ENCODE measurements around the gene ZNF768.

ZNF768 gene

DNA sequence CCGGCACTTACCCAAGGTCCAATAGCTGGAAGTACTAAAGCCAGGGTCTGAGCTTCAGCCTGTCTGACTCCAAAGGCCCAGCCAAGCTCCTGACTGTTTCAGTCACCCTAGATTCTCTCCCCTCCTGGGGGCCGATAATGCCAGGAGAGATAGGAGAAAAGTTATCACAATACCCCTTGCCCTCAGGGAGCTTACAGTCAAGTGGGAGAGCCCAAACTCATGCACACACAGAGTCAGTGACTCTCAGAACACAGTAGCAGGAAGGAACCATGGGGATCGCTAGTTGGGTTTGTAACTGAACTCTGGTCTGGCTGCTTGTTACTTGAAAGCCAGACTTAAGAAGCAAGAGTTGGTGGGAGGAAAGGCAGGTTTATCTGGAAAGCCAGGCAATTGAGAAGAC, 14.9 kb downstream of the ZNF768 start:
- no peak overlapping the region for H2BK15ac ChIP-seq (replicated peaks; ENCODE audit: low read depth)
- H3K56ac ChIP-seq (ENCODE audit: low read length) = no peak overlapping the region
- no peaks in the 10 kb centered on the region for H3K79me2 ChIP-seq (ENCODE audit: control insufficient read depth, insufficient read depth, low read length)
- no peak overlapping the region for H3K4ac ChIP-seq (ENCODE audit: low read depth, low read length)
- H3K27ac ChIP-seq (ENCODE audit: low read depth, low read length) = no peak overlapping the region
- no peaks in the 10 kb centered on the region for H3K36me3 ChIP-seq (ENCODE audit: control insufficient read depth, insufficient read depth, low read length)
- DNase-seq = no peak
- no peak overlapping the region for H2AK5ac ChIP-seq (ENCODE audit: low read length)
- no peaks in the 10 kb centered on the region for H3K79me1 ChIP-seq (ENCODE audit: low read length)
- H3K18ac ChIP-seq (ENCODE audit: low read length) = no peak overlapping the region
- H2BK5ac ChIP-seq (ENCODE audit: low read length) = no peak overlapping the region
- no peak overlapping the region for H3K4me2 ChIP-seq (ENCODE audit: low read length)
- no peak overlapping the region for H2BK120ac ChIP-seq (ENCODE audit: low read depth, low read length)
- H3K9ac ChIP-seq (ENCODE audit: low read length) = no peak overlapping the region
- no CpG with 5 or more reads among the region's 3 CpGs for WGBS (ENCODE audit: extremely low coverage, insufficient coverage, low lambda C conversion rate)
- H3K4me1 ChIP-seq (ENCODE audit: control insufficient read depth, low read depth, low read length) = no peaks in the 10 kb centered on the region
- no peak overlapping the region for H4K5ac ChIP-seq (ENCODE audit: low read length)
- no peak overlapping the region for H4K8ac ChIP-seq (ENCODE audit: low read depth, low read length)
- no peak overlapping the region for H3K23ac ChIP-seq (ENCODE audit: low read length)
- H3K27me3 ChIP-seq (ENCODE audit: insufficient read depth, low read length, poor library complexity) = no peaks in the 10 kb centered on the region
- H3K4me3 ChIP-seq (ENCODE audit: low read length) = no peak overlapping the region

DNA sequence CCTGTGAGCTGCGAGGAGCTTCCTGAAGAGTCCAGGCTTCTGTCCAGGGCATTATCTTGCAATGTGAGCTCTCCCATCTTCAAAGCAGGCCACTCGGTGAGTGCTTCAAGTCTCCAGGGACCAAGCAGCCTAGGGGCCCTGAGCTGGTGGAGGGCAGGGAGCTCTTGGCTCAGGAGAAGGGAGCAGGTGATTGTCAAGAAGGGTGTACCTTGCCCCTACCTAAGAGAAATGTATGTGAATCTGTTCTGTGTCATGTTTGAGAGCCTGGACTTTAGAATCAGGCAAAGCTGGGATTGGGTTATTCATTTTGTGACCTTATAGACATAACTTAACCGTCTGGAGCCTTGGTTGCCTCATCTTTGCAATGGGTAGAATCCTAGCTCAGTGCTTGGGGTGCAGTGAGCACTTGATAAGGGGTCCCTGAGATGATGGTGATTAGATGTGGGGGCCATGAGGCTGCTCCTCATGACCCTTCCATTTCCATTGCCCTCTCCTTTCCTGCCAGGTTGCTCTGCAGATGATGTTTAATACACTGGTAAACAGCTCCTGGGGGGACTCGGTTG, 15.9 kb downstream of the ZNF768 start:
- Histone ChIP-seq H3K56ac (ENCODE audit: low read length) (no peak overlapping the region), H2BK5ac (ENCODE audit: low read length) (no peak overlapping the region), H3K79me2 (ENCODE audit: control insufficient read depth, insufficient read depth, low read length) (no peaks in the 10 kb centered on the region), H3K9ac (ENCODE audit: low read length) (no peak overlapping the region), H3K4me1 (ENCODE audit: control insufficient read depth, low read depth, low read length) (no peaks in the 10 kb centered on the region), H3K27ac (ENCODE audit: low read depth, low read length) (no peak overlapping the region), H3K79me1 (ENCODE audit: low read length) (no peaks in the 10 kb centered on the region), H4K8ac (ENCODE audit: low read depth, low read length) (no peak overlapping the region), H2AK5ac (ENCODE audit: low read length) (no peak overlapping the region), H3K23ac (ENCODE audit: low read length) (no peak overlapping the region), H2BK120ac (ENCODE audit: low read depth, low read length) (no peak overlapping the region), H3K4me3 (ENCODE audit: low read length) (no peak overlapping the region), H3K27me3 (ENCODE audit: insufficient read depth, low read length, poor library complexity) (no peaks in the 10 kb centered on the region), H3K4me2 (ENCODE audit: low read length) (no peak overlapping the region), H3K36me3 (ENCODE audit: control insufficient read depth, insufficient read depth, low read length) (no peaks in the 10 kb centered on the region), H4K5ac (ENCODE audit: low read length) (no peak overlapping the region), H2BK15ac (replicated peaks; ENCODE audit: low read depth) (no peak overlapping the region), H3K4ac (ENCODE audit: low read depth, low read length) (no peak overlapping the region), H3K18ac (ENCODE audit: low read length) (no peak overlapping the region)
- no CpG with 5 or more reads among the region's 4 CpGs for WGBS (ENCODE audit: extremely low coverage, insufficient coverage, low lambda C conversion rate)
- no peak for DNase-seq

DNA sequence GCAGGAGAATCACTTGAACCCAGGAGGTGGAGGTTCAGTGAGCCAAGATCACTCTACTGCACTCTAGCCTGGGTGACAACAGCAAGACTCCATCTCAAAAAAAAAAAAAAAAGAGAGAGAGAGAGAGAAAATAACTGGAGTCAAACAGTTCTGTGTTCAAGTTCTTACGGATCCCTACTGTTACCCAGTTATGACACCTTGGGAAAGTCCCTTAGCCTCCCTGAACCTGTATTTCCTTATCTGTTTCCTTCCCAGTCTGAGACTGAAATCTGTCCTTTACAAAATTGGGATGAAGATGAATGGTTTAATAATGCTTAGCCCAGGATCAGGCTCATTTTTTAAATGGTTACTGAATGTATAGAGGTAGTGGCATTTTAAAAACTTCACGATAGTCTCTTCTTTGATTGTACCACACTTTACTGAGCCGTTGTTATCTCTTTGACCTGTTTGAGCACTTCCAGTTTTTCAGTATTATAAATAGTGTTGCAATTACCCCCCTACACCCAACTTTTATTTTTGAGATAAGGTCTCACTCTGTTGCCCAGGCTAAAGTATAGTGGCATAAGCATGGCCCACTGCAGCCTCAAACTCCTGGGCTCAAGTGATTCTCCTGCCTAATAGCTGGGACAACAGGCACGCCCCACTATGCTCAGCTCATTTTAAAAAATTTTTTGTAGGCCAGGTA, 17.1 kb downstream of the ZNF768 start:
- H2BK15ac ChIP-seq (replicated peaks; ENCODE audit: low read depth) = no peak overlapping the region
- no peak overlapping the region for H3K56ac ChIP-seq (ENCODE audit: low read length)
- H3K23ac ChIP-seq (ENCODE audit: low read length) = no peak overlapping the region
- H3K18ac ChIP-seq (ENCODE audit: low read length) = no peak overlapping the region
- no peaks in the 10 kb centered on the region for H3K4me1 ChIP-seq (ENCODE audit: control insufficient read depth, low read depth, low read length)
- no peak overlapping the region for H4K8ac ChIP-seq (ENCODE audit: low read depth, low read length)
- no peak overlapping the region for H2BK120ac ChIP-seq (ENCODE audit: low read depth, low read length)
- no peak overlapping the region for H3K27ac ChIP-seq (ENCODE audit: low read depth, low read length)
- no peaks in the 10 kb centered on the region for H3K36me3 ChIP-seq (ENCODE audit: control insufficient read depth, insufficient read depth, low read length)
- no peak overlapping the region for H3K4ac ChIP-seq (ENCODE audit: low read depth, low read length)
- H3K4me2 ChIP-seq (ENCODE audit: low read length) = no peak overlapping the region
- no peak for DNase-seq
- no peaks in the 10 kb centered on the region for H3K79me1 ChIP-seq (ENCODE audit: low read length)
- H2BK5ac ChIP-seq (ENCODE audit: low read length) = no peak overlapping the region
- no peak overlapping the region for H3K4me3 ChIP-seq (ENCODE audit: low read length)
- no peaks in the 10 kb centered on the region for H3K27me3 ChIP-seq (ENCODE audit: insufficient read depth, low read length, poor library complexity)
- no peak overlapping the region for H3K9ac ChIP-seq (ENCODE audit: low read length)
- no peaks in the 10 kb centered on the region for H3K79me2 ChIP-seq (ENCODE audit: control insufficient read depth, insufficient read depth, low read length)
- H2AK5ac ChIP-seq (ENCODE audit: low read length) = no peak overlapping the region
- no peak overlapping the region for H4K5ac ChIP-seq (ENCODE audit: low read length)
- no CpG with 5 or more reads among the region's 4 CpGs for WGBS (ENCODE audit: extremely low coverage, insufficient coverage, low lambda C conversion rate)

DNA sequence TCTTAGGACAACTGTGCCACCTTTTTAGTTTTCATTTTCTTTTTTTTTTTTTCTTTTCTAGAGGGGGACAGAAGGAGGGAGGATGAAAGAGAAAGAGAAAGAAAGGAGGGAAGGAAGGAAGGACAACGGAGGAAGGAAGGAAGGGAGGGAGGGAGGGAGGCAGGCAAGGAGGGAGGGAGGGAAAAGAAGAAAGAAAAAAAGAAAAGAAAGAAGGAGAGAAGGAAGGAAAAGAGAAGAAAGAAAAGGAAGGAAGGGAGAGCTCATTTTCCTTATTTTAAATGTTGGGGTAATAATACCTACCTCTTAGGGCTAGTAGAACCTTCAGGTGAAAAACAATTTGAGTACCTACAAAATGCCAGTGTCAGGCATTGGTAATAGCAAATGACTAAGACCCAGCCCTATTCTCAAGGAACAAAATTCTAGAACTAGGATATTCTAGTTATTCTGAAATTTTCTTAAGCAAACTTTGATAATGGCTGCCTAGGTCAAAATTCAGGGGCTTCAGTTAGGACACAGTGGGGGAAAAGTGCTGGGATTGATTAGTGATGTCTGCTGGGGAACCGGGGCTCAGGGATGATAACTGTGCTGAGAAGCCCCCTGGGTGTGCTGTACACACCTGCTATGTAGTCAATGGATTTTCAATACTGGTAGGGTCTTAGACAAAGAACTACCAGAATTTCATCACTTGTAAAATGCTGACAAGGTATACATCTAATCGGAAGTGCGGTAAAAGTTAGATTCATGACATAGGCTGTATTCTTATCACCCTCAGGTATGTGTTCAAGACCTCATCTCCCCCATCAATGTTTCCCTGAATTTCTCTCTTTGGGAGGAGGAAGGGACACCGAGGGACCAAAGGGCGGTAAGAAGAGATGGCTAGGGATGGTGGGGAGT, 22.7 kb downstream of the ZNF768 start:
- no peaks in the 10 kb centered on the region for H3K79me2 ChIP-seq (ENCODE audit: control insufficient read depth, insufficient read depth, low read length)
- no peak overlapping the region for H2BK15ac ChIP-seq (replicated peaks; ENCODE audit: low read depth)
- no peak overlapping the region for H3K9ac ChIP-seq (ENCODE audit: low read length)
- H4K5ac ChIP-seq (ENCODE audit: low read length) = no peak overlapping the region
- no peaks in the 10 kb centered on the region for H3K4me1 ChIP-seq (ENCODE audit: control insufficient read depth, low read depth, low read length)
- H2BK5ac ChIP-seq (ENCODE audit: low read length) = no peak overlapping the region
- no peak overlapping the region for H3K18ac ChIP-seq (ENCODE audit: low read length)
- no peaks in the 10 kb centered on the region for H3K27me3 ChIP-seq (ENCODE audit: insufficient read depth, low read length, poor library complexity)
- no peak overlapping the region for H4K8ac ChIP-seq (ENCODE audit: low read depth, low read length)
- H3K27ac ChIP-seq (ENCODE audit: low read depth, low read length) = no peak overlapping the region
- no peaks in the 10 kb centered on the region for H3K79me1 ChIP-seq (ENCODE audit: low read length)
- no peak for DNase-seq
- no peak overlapping the region for H2BK120ac ChIP-seq (ENCODE audit: low read depth, low read length)
- H2AK5ac ChIP-seq (ENCODE audit: low read length) = no peak overlapping the region
- H3K4ac ChIP-seq (ENCODE audit: low read depth, low read length) = no peak overlapping the region
- H3K4me3 ChIP-seq (ENCODE audit: low read length) = no peak overlapping the region
- H3K56ac ChIP-seq (ENCODE audit: low read length) = no peak overlapping the region
- H3K23ac ChIP-seq (ENCODE audit: low read length) = no peak overlapping the region
- H3K36me3 ChIP-seq (ENCODE audit: control insufficient read depth, insufficient read depth, low read length) = no peaks in the 10 kb centered on the region
- H3K4me2 ChIP-seq (ENCODE audit: low read length) = no peak overlapping the region
- no CpG with 5 or more reads among the region's 6 CpGs for WGBS (ENCODE audit: extremely low coverage, insufficient coverage, low lambda C conversion rate)

DNA sequence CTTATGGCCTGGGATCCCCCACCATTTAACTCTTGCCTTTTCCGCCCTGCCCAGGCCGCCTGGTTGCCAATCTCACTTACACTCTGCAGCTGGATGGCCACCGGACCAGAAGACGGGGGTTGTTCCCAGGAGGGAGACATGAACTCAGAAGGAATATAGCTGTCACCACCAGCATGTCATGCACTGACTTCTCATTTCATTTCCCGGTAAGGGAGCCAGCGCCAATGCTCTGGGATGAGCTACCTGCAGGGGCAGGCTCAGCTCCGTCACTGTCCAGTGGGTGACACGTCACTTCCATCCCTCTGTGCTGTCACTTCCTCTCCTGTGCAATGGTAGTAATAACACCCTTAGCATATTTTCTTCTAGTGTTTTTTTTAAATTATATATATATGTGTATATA, 27.1 kb downstream of the ZNF768 start:
- H2BK120ac ChIP-seq (ENCODE audit: low read depth, low read length) = no peak overlapping the region
- no peak overlapping the region for H3K56ac ChIP-seq (ENCODE audit: low read length)
- no peaks in the 10 kb centered on the region for H3K4me1 ChIP-seq (ENCODE audit: control insufficient read depth, low read depth, low read length)
- no CpG with 5 or more reads among the region's 8 CpGs for WGBS (ENCODE audit: extremely low coverage, insufficient coverage, low lambda C conversion rate)
- no peaks in the 10 kb centered on the region for H3K79me2 ChIP-seq (ENCODE audit: control insufficient read depth, insufficient read depth, low read length)
- no peak overlapping the region for H3K9ac ChIP-seq (ENCODE audit: low read length)
- H3K23ac ChIP-seq (ENCODE audit: low read length) = no peak overlapping the region
- H3K36me3 ChIP-seq (ENCODE audit: control insufficient read depth, insufficient read depth, low read length) = no peaks in the 10 kb centered on the region
- DNase-seq = no peak
- no peak overlapping the region for H3K4ac ChIP-seq (ENCODE audit: low read depth, low read length)
- H2BK15ac ChIP-seq (replicated peaks; ENCODE audit: low read depth) = no peak overlapping the region
- no peak overlapping the region for H3K27ac ChIP-seq (ENCODE audit: low read depth, low read length)
- no peak overlapping the region for H3K4me2 ChIP-seq (ENCODE audit: low read length)
- no peak overlapping the region for H4K5ac ChIP-seq (ENCODE audit: low read length)
- H3K79me1 ChIP-seq (ENCODE audit: low read length) = no peaks in the 10 kb centered on the region
- no peak overlapping the region for H2BK5ac ChIP-seq (ENCODE audit: low read length)
- no peak overlapping the region for H2AK5ac ChIP-seq (ENCODE audit: low read length)
- no peak overlapping the region for H3K18ac ChIP-seq (ENCODE audit: low read length)
- H3K27me3 ChIP-seq (ENCODE audit: insufficient read depth, low read length, poor library complexity) = no peaks in the 10 kb centered on the region
- no peak overlapping the region for H3K4me3 ChIP-seq (ENCODE audit: low read length)
- no peak overlapping the region for H4K8ac ChIP-seq (ENCODE audit: low read depth, low read length)

All from mesendoderm (in vitro differentiated cells).